GM19238 (cell line): ENCODE results near the gene ECI1.
"Not testable (repeated sequence)": the region's sequence is repeated elsewhere in the genome, so short reads cannot be mapped to it uniquely, and the experiment has no call there.

Source experiments
- DNase-seq: peaks from one replicate; pipeline ENCODE4 v3.0.0; 2011; ENCODE audit warnings: low spot score; ENCODE audit not compliant: insufficient read length

Gene ECI1

GRCh38 chr16:2280461-2280860 lies 29.1 kb upstream of the ECI1 start:
- DNase-seq: no peak

GRCh38 chr16:2278956-2279800 lies 27.8 kb upstream of the ECI1 start:
- no peak for DNase-seq

DNA sequence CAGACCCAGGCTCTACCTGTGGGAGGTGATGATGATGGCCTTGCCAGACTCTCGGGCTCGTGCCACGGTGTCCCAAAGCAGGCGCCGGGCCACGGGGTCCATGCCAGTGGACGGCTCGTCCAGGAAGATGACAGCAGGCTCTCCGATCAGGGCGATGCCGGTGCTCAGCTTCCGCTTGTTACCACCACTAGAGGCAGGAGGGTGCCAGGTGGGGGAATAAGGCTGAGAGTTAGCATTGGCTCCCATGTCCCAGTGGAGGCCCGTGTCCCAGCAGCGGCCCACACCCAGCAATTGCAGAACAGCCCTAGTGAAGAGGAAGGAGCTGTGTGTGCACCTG lies 26.9 kb upstream of the ECI1 start:
- no peak for DNase-seq

GRCh38 chr16:2277466-2278271 lies 26.3 kb upstream of the ECI1 start:
- no peak for DNase-seq

- no peak for DNase-seq
Observed at GRCh38 chr16:2276368-2277195, 25.2 kb upstream of the ECI1 start.

DNA sequence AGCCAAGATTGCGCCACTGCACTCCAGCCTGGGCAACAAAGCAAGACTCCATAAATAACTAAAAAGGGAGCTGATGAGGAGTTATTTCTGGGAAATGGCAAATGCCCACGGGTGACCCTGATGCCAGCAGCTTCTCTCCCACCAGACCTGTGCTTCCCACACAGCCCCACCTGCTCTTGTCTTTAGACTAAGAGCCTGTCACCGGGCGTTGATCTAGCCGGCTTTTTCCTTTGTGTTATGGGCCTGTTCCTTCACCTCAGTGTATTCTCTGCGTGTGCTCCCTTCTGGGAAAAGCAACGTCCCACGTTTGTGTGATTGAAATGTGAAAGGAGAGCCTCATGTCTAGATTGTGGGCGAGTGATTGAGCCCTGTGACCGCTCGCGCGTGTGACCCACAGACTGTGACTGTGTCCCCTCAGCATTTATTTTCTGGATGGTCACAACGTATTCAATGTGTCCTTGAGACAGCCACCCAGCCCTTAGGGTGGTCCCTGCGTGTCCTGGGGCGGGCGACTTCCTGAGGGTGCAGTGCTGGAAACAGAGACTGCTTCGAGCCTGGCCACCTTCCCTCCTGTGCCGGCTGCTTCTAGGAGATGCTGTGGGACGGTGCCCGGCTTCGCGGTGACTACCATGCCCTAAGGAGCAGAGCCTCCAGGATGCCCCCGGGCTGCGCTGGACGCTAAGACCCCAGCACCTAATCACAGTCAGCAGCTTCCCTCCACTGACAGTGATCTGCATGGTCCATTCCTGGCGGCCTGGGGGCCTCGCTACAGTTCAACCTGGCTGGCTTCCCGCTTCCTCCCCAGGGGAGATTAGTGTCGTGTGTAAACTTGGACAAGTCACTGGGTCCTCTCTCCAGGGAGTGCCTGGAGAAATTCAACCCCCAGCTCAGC lies 24.3 kb upstream of the ECI1 start:
- no peak for DNase-seq

DNA sequence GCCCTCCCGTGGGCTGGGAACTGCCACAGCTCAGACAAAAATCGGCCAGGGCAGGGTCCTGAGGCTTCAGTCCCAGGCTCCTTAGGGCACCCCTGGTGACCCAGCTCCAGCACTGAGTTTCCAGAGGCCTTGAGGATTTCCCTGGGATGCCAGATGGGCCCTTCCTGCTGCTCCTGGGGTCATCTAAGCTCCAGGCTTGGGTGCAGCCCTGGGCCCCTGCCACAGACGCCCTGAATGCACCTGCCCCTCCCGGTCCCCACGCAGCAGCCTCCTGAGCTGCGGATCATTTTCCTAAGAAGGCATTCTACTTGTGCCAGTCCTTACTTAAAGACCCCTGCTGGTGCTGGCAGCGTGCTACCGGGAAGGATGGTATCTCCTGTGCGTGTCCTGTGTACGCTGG lies 22.5 kb upstream of the ECI1 start:
- DNase-seq: no peak

- no peak for DNase-seq
Observed at GRCh38 chr16:2273484-2273883, 22.1 kb upstream of the ECI1 start.

DNA sequence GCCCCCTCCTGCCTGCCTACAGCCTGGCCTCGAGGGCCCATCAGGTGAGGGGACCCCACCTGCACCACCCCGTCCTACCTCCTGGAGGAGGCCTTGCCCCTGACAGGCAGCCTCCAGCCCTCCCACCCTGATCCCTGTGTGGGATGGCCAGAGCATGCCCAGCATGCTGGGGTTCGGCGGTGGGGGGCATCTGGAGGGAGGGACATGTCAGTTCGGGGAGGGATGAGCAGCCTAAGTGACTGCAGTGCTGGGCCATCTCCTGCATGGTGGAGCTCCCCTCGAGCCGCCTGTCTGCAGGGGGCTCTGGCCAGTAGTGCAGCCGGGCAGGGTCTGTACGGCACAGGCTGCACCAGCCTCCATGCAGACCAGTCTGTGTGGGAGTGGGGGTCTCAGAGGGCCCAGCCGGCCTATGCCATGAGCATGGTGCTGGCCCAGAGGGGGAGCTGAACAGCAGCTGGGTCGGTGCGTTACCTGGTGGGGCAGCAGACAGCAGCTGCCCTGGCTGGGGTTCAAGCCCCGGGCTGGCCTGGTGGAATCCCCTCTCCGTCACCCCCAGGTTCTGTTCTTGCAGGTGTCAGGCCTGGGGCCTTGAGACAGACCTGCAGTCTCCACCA lies 20.6 kb upstream of the ECI1 start:
- DNase-seq: no peak

DNA sequence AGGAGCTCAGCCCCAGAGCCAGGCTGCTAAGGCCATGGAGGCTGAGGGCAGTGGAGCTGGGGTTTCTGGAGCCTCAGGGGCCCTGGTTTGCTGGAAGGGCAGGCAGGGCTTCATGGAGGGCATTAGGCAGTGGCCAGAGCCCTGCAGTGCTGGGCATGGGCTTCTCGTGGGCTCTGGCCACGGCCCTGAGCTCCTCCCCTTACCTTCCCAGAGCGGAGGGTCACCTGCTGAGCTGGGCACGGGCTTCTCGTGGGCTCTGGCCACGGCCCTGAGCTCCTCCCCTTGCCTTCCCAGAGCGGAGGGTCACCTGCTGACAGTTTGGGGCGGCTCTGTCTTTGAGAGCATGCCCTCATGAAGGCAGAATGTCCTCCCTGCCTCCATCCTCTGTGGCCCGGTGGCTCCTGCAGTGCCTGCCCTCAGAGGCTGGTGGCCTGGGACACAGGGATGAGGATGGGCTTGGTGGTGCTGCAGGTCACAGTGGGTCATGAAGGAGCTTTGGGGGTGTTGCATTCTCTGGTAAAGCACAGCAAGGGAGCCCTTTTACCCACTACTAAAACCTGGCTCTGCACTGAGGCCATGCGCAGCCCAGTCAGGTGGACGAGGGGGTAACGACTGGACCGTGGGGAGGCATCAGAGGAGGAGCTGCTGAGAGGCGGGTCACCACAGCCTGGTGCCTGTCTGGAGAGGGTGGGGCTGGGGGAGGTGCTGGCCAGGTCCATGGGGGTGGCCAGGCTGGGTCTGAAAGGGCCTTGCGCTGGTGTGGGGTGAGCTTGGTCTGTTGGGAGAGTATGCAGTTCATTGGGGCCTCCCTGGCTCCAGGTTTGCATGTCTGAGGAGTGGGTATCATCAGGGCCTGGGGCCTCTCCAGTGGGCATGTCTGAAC lies 19.4 kb upstream of the ECI1 start:
- DNase-seq: no peak

DNA sequence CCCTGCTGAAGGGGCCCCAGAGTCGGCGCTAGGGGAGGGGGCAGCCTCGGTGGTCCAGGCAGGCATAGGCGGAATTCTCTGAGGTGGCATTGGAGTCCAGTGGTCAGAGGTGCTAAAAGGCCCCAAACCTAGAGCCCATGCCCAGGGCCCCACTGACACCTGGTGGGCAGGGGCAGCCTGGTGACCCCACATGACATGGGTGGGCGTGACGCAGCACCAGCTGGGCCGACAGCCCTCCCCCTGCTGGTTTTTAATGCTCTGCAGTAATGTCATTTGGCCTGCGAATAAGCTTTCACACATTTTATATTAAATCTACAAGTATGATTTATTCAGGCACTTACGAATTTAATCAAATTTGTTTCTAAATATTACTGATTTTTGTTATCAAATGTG lies 18.7 kb upstream of the ECI1 start:
- no peak for DNase-seq

GRCh38 chr16:2267913-2268666 lies 16.7 kb upstream of the ECI1 start, which contains the start of gene RNPS1:
TSS of gene RNPS1 (minus strand) at chr16:2268126. CDS start at chr16:2264643, 3,483 bp downstream.
- peak; percentile 100 for DNase-seq

DNA sequence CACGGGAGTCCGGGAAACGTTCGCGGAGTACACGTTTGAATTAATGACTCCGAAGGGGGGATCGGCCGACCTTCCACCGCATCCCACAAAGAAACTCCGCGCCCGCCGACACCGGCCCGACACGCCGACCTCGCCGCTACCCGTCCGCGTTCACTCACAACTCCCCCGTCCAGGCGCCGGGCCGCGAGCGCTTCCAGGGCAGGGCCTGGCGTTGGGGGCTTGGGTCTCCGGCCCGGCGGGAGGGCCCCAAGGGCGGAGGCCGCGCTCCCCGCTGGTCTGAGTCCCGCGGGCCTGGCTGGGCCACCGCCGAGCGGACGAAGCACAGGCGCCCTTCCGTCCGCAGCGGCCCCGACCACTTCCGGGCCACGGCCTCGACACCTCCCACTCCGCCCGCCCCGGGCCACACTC lies 16.1 kb upstream of the ECI1 start:
- DNase-seq: peak; percentile 50

DNA sequence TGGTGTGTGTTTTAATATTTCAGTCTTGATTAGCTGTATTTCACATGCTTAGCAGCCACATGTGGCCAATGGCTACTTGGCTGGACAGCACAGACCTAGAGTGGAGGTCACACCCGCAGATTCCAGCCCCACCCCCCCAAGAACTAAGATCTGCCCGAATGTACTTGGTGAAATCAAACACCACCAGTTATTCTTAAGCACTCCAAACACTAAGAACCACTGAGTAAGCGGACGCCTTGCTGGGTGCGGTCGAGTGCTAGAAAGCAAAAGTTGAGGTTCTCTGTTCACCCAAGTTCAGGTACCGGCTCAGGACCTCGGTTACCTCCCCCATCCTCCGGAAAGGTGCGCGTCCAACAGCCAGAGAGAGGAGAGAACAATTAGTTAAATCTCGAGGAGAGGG lies 15.5 kb upstream of the ECI1 start:
- DNase-seq: not testable (repeated sequence)

DNA sequence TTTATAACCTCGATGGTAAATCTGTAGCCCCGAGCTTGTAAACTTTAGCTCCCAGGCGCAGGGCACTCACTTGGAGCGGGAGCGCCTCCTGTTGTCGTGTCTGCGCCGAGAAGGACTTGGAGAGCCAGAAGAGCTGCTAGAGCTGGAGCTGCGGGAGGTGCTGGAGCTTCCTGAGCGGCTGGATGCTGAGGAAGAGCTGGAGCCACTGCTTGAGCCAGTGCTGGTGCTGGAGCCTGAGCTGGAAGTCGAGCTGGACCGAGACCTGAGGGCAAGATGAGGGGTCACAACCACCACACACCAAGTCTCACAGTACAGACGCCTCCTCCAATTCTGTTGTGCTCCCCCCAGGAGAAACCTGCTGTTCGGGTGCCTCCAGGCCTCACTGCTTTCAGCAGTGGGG lies 11.6 kb upstream of the ECI1 start:
- not testable (repeated sequence) for DNase-seq

DNA sequence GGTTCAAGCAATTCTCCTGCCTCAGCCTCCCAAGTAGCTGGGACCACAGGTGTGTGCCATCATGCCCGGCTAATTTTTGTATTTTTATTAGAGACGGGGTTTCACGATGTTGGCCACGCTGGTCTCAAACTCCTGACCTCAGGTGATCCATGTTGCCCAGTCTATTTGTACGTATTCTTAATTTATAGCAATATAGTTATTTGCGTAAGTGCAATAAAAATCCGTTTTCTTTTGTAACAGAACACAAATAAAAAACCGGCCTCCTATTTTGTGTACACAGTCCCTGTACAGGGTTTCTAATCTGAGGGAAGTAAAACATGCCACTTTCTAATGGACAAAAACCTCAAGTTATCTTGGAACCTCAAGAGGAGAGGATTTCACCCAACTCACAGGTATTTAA lies 8.9 kb upstream of the ECI1 start:
- no peak for DNase-seq

DNA sequence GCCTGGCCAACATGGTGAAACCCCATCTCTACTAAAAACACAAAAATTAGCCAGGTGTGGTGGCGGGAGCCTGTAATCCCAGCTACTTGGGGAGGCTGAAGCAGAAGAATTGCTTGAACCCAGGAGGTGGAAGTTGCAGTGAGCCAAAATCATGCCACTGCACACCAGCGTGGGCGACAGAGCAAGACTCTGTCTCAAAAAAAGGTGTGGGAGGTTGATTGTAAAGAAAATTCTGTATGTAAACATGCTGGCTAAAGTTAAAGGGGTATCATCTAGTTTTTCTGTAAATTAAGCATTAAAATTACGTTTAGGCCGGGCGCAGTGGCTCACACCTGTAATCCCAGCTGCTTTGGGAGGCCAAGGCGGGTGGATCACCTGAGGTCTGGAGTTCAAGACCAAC lies 7.1 kb upstream of the ECI1 start:
- not testable (repeated sequence) for DNase-seq

DNA sequence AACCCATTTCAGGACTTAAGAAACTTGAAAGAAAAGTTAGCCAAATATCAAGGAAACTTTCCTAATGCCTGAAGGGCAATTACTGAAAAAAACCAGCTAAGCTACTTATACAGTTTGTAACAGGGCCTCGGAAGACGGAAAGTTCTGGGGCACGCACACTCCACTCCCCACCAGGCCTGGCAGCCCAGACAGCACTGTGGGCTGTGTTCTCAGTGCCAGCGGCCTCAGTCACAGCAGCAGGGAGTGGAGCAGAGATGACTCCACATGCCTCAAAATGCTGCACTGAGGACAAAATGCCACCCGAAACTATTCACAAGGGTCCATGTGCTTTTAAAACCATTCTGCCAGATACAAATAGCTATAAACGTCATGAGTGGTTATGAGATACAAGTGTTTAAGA lies 6.3 kb upstream of the ECI1 start:
- DNase-seq: no peak
